ENCODE measurements around the gene MLYCD. TPM values are rescaled to one million over a fixed set of nuclear protein-coding genes. Genes with fewer than 3 reads are reported as not detected.

The MLYCD gene
- total and polyA plus RNA-seq, 4 donors, result 1.6 to 9.2 (median 6.8) TPM

GRCh38 chr16:83906683-83907082 is 7.8 kb downstream of the MLYCD start:
- peaks cover 5 to 6% of the 10 kb centered on the region in 2 donors for H3K36me3 ChIP-seq (ENCODE audit: control insufficient read depth in 1 of 2, insufficient read depth in 2 of 2, low read length in 1 of 2)
- no peaks in the 10 kb centered on the region for H3K4me1 ChIP-seq (ENCODE audit: control insufficient read depth in 1 of 2, insufficient read depth in 2 of 2, low read length in 2 of 2)
- 71 to 72% methylated on average over 8 of the region's 8 CpGs for WGBS, 2 donors
- H3K27me3 ChIP-seq (ENCODE audit: control insufficient read depth in 1 of 2, insufficient read depth in 2 of 2, low read length in 1 of 2), result no peaks in the 10 kb centered on the region
- H3K27ac ChIP-seq (ENCODE audit: low read depth in 1 of 2, low read length in 2 of 2), result no peak overlapping the region
- DNase-seq (no peak), ATAC-seq (ENCODE audit: low FRiP score) (no peak)
- intact Hi-C loops (cut with DNase I), result no loop called here
- H3K9me3 ChIP-seq (ENCODE audit: control insufficient read depth, low read length), result no peaks in the 10 kb centered on the region
- no peak overlapping the region for H3K4me3 ChIP-seq (ENCODE audit: low read length in 2 of 2)

GRCh38 chr16:83907111-83907510 is 8.2 kb downstream of the MLYCD start:
- H3K36me3 ChIP-seq (ENCODE audit: control insufficient read depth in 1 of 2, insufficient read depth in 2 of 2, low read length in 1 of 2), result peaks cover 6 to 7% of the 10 kb centered on the region in 2 donors
- no peak for ATAC-seq (ENCODE audit: low FRiP score)
- no peaks in the 10 kb centered on the region for H3K4me1 ChIP-seq (ENCODE audit: control insufficient read depth in 1 of 2, insufficient read depth in 2 of 2, low read length in 2 of 2)
- intact Hi-C loops (cut with DNase I), result no loop called here
- WGBS, 2 donors, result 89 to 91% methylated on average over 8 of the region's 8 CpGs
- no peak overlapping the region for H3K27ac ChIP-seq (ENCODE audit: low read depth in 1 of 2, low read length in 2 of 2)
- no peaks in the 10 kb centered on the region for H3K27me3 ChIP-seq (ENCODE audit: control insufficient read depth in 1 of 2, insufficient read depth in 2 of 2, low read length in 1 of 2)
- no peak overlapping the region for H3K4me3 ChIP-seq (ENCODE audit: low read length in 2 of 2)
- no peak for DNase-seq
- no peaks in the 10 kb centered on the region for H3K9me3 ChIP-seq (ENCODE audit: control insufficient read depth, low read length)

GRCh38 chr16:83907631-83908250 is 8.8 kb downstream of the MLYCD start:
- no peak overlapping the region for H3K27ac ChIP-seq (ENCODE audit: low read depth in 1 of 2, low read length in 2 of 2)
- H3K9me3 ChIP-seq (ENCODE audit: control insufficient read depth, low read length), result no peaks in the 10 kb centered on the region
- DNase-seq (no peak), ATAC-seq (ENCODE audit: low FRiP score) (no peak)
- intact Hi-C loops (cut with DNase I), result no loop called here
- no peaks in the 10 kb centered on the region for H3K27me3 ChIP-seq (ENCODE audit: control insufficient read depth in 1 of 2, insufficient read depth in 2 of 2, low read length in 1 of 2)
- no peaks in the 10 kb centered on the region for H3K4me1 ChIP-seq (ENCODE audit: control insufficient read depth in 1 of 2, insufficient read depth in 2 of 2, low read length in 2 of 2)
- H3K36me3 ChIP-seq (ENCODE audit: control insufficient read depth in 1 of 2, insufficient read depth in 2 of 2, low read length in 1 of 2), result peaks cover 6 to 13% of the 10 kb centered on the region in 2 donors
- WGBS, 2 donors, result 82 to 84% methylated on average over 15 of the region's 15 CpGs
- H3K4me3 ChIP-seq (ENCODE audit: low read length in 2 of 2), result no peak overlapping the region

- intact Hi-C loops (cut with DNase I), result no loop called here
- no peaks in the 10 kb centered on the region for H3K27me3 ChIP-seq (ENCODE audit: control insufficient read depth in 1 of 2, insufficient read depth in 2 of 2, low read length in 1 of 2)
- DNase-seq, result no peak
- WGBS, 2 donors, result 76 to 79% methylated on average over 2 of the region's 2 CpGs
- H3K4me1 ChIP-seq (ENCODE audit: control insufficient read depth in 1 of 2, insufficient read depth in 2 of 2, low read length in 2 of 2), result no peaks in the 10 kb centered on the region
- no peak overlapping the region for H3K27ac ChIP-seq (ENCODE audit: low read depth in 1 of 2, low read length in 2 of 2)
- no peak overlapping the region for H3K4me3 ChIP-seq (ENCODE audit: low read length in 2 of 2)
- no peaks in the 10 kb centered on the region for H3K9me3 ChIP-seq (ENCODE audit: control insufficient read depth, low read length)
- no peak for ATAC-seq (ENCODE audit: low FRiP score)
- peaks cover 6 to 11% of the 10 kb centered on the region in 2 donors for H3K36me3 ChIP-seq (ENCODE audit: control insufficient read depth in 1 of 2, insufficient read depth in 2 of 2, low read length in 1 of 2)
These were observed 9.9 kb downstream of the MLYCD start for GRCh38 chr16:83908798-83909197.

GRCh38 chr16:83911290-83911689 is 12.4 kb downstream of the MLYCD start:
- peaks cover 6 to 11% of the 10 kb centered on the region in 2 donors for H3K36me3 ChIP-seq (ENCODE audit: control insufficient read depth in 1 of 2, insufficient read depth in 2 of 2, low read length in 1 of 2)
- ATAC-seq (ENCODE audit: low FRiP score) (no peak), DNase-seq (no peak)
- WGBS, 2 donors, result 81 to 87% methylated on average over 10 of the region's 10 CpGs
- H3K4me3 ChIP-seq (ENCODE audit: low read length in 2 of 2), result no peak overlapping the region
- H3K9me3 ChIP-seq (ENCODE audit: control insufficient read depth, low read length), result no peaks in the 10 kb centered on the region
- intact Hi-C loops (cut with DNase I), result no loop called here
- H3K27ac ChIP-seq (ENCODE audit: low read depth in 1 of 2, low read length in 2 of 2), result no peak overlapping the region
- H3K4me1 ChIP-seq (ENCODE audit: control insufficient read depth in 1 of 2, insufficient read depth in 2 of 2, low read length in 2 of 2), result no peaks in the 10 kb centered on the region
- no peaks in the 10 kb centered on the region for H3K27me3 ChIP-seq (ENCODE audit: control insufficient read depth in 1 of 2, insufficient read depth in 2 of 2, low read length in 1 of 2)

GRCh38 chr16:83912519-83913244 is 13.8 kb downstream of the MLYCD start:
- 86% methylated on average over 12 of the region's 12 CpGs for WGBS, 2 donors
- Histone ChIP-seq H3K9me3 (ENCODE audit: control insufficient read depth, low read length) (no peaks in the 10 kb centered on the region), H3K36me3 (ENCODE audit: control insufficient read depth in 1 of 2, insufficient read depth in 2 of 2, low read length in 1 of 2) (peaks cover 6 to 11% of the 10 kb centered on the region in 2 donors), H3K4me1 (ENCODE audit: control insufficient read depth in 1 of 2, insufficient read depth in 2 of 2, low read length in 2 of 2) (no peaks in the 10 kb centered on the region), H3K27me3 (ENCODE audit: control insufficient read depth in 1 of 2, insufficient read depth in 2 of 2, low read length in 1 of 2) (no peaks in the 10 kb centered on the region), H3K4me3 (ENCODE audit: low read length in 2 of 2) (no peak overlapping the region), H3K27ac (ENCODE audit: low read depth in 1 of 2, low read length in 2 of 2) (no peak overlapping the region)
- intact Hi-C loops (cut with DNase I), result no loop called here
- DNase-seq (no peak), ATAC-seq (ENCODE audit: low FRiP score) (no peak)

- no peaks in the 10 kb centered on the region for H3K9me3 ChIP-seq (ENCODE audit: control insufficient read depth, low read length)
- no peaks in the 10 kb centered on the region for H3K27me3 ChIP-seq (ENCODE audit: control insufficient read depth in 1 of 2, insufficient read depth in 2 of 2, low read length in 1 of 2)
- H3K36me3 ChIP-seq (ENCODE audit: control insufficient read depth in 1 of 2, insufficient read depth in 2 of 2, low read length in 1 of 2), result peaks cover 3 to 13% of the 10 kb centered on the region in 2 donors
- DNase-seq (no peak), ATAC-seq (ENCODE audit: low FRiP score) (peak; percentile 38)
- no peak overlapping the region for H3K27ac ChIP-seq (ENCODE audit: low read depth in 1 of 2, low read length in 2 of 2)
- 78 to 82% methylated on average over 15 of the region's 15 CpGs for WGBS, 2 donors
- H3K4me1 ChIP-seq (ENCODE audit: control insufficient read depth in 1 of 2, insufficient read depth in 2 of 2, low read length in 2 of 2), result no peaks in the 10 kb centered on the region
- H3K4me3 ChIP-seq (ENCODE audit: low read length in 2 of 2), result no peak overlapping the region
- intact Hi-C loops (cut with DNase I), result no loop called here
These were observed 14.3 kb downstream of the MLYCD start for GRCh38 chr16:83913245-83913633.

- ATAC-seq (ENCODE audit: low FRiP score) (no peak), DNase-seq (peak in 1 of 2 donors; percentile 35)
- 90 to 92% methylated on average over 21 of the region's 21 CpGs for WGBS, 2 donors
- Histone ChIP-seq H3K4me1 (ENCODE audit: control insufficient read depth in 1 of 2, insufficient read depth in 2 of 2, low read length in 2 of 2) (no peaks in the 10 kb centered on the region), H3K4me3 (ENCODE audit: low read length in 2 of 2) (no peak overlapping the region), H3K27me3 (ENCODE audit: control insufficient read depth in 1 of 2, insufficient read depth in 2 of 2, low read length in 1 of 2) (no peaks in the 10 kb centered on the region), H3K36me3 (ENCODE audit: control insufficient read depth in 1 of 2, insufficient read depth in 2 of 2, low read length in 1 of 2) (peaks cover 0 to 21% of the 10 kb centered on the region in 2 donors), H3K9me3 (ENCODE audit: control insufficient read depth, low read length) (no peaks in the 10 kb centered on the region), H3K27ac (ENCODE audit: low read depth in 1 of 2, low read length in 2 of 2) (no peak overlapping the region)
- intact Hi-C loops (cut with DNase I), result no loop called here
These were observed 15.3 kb downstream of the MLYCD start for GRCh38 chr16:83914091-83914710.
